ENCODE measurements around the gene TOM1L1. TPM values are rescaled to one million over a fixed set of nuclear protein-coding genes. Genes with fewer than 3 reads are reported as not detected.

Gene TOM1L1
- total RNA-seq, 1 experiment from 2014 or later: 58.5 TPM

GRCh38 chr17:54909766-54910165 is 9.1 kb downstream of the TOM1L1 start:
- CTCF ChIA-PET: no interaction called here
- Mint-ChIP-seq H3K9me3 (no peaks in the 10 kb centered on the region), H3K4me3 (no peak overlapping the region), H3K36me3 (peaks cover 66% of the 10 kb centered on the region), H3K27me3 (ENCODE audit: low read depth) (no peaks in the 10 kb centered on the region), H3K4me1 (peaks cover 35% of the 10 kb centered on the region), H3K27ac (no peak overlapping the region)
- DNase-seq (ENCODE audit: low spot score) (no peak), ATAC-seq (no peak)
- POLR2A ChIA-PET: no interaction called here
- TF ChIP-seq ZNF423 (CRISPR knock-in tag; IDR thresholded peaks at IDR 0.05): no peak
- no peak for TF ChIP-seq PRRX2 (CRISPR knock-in tag; IDR thresholded peaks at IDR 0.05)
- TF ChIP-seq STAT6 (CRISPR knock-in tag; conservative IDR thresholded peaks at IDR 0.05; ENCODE audit: low read depth): no peak
- no peak for TF ChIP-seq ARID4B (CRISPR knock-in tag; IDR thresholded peaks at IDR 0.05; ENCODE audit: borderline replicate concordance)
- no peak for TF ChIP-seq ZNF138 (CRISPR knock-in tag; conservative IDR thresholded peaks at IDR 0.05)
- no peak for TF ChIP-seq NR3C1 (CRISPR knock-in tag; conservative IDR thresholded peaks at IDR 0.05; ENCODE audit: low read depth)
- TF ChIP-seq, protein P1, sequence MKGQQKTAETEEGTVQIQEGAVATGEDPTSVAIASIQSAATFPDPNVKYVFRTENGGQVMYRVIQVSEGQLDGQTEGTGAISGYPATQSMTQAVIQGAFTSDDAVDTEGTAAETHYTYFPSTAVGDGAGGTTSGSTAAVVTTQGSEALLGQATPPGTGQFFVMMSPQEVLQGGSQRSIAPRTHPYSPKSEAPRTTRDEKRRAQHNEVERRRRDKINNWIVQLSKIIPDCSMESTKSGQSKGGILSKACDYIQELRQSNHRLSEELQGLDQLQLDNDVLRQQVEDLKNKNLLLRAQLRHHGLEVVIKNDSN (CRISPR knock-in tag; IDR thresholded peaks at IDR 0.05): no peak
- no peak for TF ChIP-seq GRHL2 (CRISPR knock-in tag; IDR thresholded peaks at IDR 0.05; ENCODE audit: insufficient replicate concordance, severe bottlenecking)
- no peak for TF ChIP-seq RELA (CRISPR knock-in tag; IDR thresholded peaks at IDR 0.05; ENCODE audit: borderline replicate concordance)
- TF ChIP-seq RORB (CRISPR knock-in tag; IDR thresholded peaks at IDR 0.05): no peak
- no peak for TF ChIP-seq FOXK1 (CRISPR knock-in tag; IDR thresholded peaks at IDR 0.05)
- TF ChIP-seq, protein P2, sequence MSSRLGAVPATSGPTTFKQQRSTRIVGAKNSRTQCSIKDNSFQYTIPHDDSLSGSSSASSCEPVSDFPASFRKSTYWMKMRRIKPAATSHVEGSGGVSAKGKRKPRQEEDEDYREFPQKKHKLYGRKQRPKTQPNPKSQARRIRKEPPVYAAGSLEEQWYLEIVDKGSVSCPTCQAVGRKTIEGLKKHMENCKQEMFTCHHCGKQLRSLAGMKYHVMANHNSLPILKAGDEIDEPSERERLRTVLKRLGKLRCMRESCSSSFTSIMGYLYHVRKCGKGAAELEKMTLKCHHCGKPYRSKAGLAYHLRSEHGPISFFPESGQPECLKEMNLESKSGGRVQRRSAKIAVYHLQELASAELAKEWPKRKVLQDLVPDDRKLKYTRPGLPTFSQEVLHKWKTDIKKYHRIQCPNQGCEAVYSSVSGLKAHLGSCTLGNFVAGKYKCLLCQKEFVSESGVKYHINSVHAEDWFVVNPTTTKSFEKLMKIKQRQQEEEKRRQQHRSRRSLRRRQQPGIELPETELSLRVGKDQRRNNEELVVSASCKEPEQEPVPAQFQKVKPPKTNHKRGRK (CRISPR knock-in tag; IDR thresholded peaks at IDR 0.05; ENCODE audit: borderline replicate concordance): no peak
- TF ChIP-seq ZBTB21 (CRISPR knock-in tag; IDR thresholded peaks at IDR 0.05; ENCODE audit: borderline replicate concordance): no peak

DNA sequence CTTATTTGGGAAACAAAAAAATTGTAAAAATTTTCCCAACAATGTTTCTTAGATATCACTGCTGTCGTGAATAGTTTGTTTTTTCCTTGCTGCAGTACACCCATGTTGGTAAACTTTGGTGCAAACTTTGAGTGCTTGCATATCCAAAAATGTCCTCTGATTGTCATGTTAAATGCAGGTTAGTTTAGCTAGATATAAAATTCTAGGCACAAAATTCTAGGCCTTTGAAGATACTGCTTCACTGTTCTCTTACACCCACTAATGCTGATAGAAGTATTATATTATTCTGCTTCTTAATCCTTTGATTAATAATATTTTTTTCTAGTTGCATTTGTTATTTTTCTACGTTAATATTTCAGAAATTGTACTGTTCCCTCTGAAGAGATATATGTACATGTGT is 16.1 kb downstream of the TOM1L1 start:
- Mint-ChIP-seq H3K27ac (no peak overlapping the region), H3K4me1 (peaks cover 32% of the 10 kb centered on the region), H3K9me3 (peaks cover 19% of the 10 kb centered on the region), H3K36me3 (peaks cover 60% of the 10 kb centered on the region), H3K4me3 (no peak overlapping the region), H3K27me3 (ENCODE audit: low read depth) (no peaks in the 10 kb centered on the region)
- ChIA-PET POLR2A (no interaction called here), CTCF (no interaction called here)
- DNase-seq (ENCODE audit: low spot score) (no peak), ATAC-seq (no peak)
- TF ChIP-seq, protein P3, sequence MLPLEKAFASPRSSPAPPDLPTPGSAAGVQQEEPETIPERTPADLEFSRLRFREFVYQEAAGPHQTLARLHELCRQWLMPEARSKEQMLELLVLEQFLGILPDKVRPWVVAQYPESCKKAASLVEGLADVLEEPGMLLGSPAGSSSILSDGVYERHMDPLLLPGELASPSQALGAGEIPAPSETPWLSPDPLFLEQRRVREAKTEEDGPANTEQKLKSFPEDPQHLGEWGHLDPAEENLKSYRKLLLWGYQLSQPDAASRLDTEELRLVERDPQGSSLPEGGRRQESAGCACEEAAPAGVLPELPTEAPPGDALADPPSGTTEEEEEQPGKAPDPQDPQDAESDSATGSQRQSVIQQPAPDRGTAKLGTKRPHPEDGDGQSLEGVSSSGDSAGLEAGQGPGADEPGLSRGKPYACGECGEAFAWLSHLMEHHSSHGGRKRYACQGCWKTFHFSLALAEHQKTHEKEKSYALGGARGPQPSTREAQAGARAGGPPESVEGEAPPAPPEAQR (CRISPR knock-in tag; IDR thresholded peaks at IDR 0.05): no peak
- TF ChIP-seq ARID4B (CRISPR knock-in tag; IDR thresholded peaks at IDR 0.05; ENCODE audit: borderline replicate concordance) (no peak), KAT7 (CRISPR knock-in tag; IDR thresholded peaks at IDR 0.05; ENCODE audit: borderline replicate concordance) (no peak), TEAD1 (CRISPR knock-in tag; IDR thresholded peaks at IDR 0.05) (no peak), ZNF317 (CRISPR knock-in tag; IDR thresholded peaks at IDR 0.05; ENCODE audit: borderline replicate concordance, low read depth) (no peak), SP1 (CRISPR knock-in tag; conservative IDR thresholded peaks at IDR 0.05) (no peak), ESRRA (CRISPR knock-in tag; IDR thresholded peaks at IDR 0.05; ENCODE audit: borderline replicate concordance) (no peak), ZMAT4 (CRISPR knock-in tag; IDR thresholded peaks at IDR 0.05) (no peak)
